ENCODE results near the gene SLC9A9.

DNA sequence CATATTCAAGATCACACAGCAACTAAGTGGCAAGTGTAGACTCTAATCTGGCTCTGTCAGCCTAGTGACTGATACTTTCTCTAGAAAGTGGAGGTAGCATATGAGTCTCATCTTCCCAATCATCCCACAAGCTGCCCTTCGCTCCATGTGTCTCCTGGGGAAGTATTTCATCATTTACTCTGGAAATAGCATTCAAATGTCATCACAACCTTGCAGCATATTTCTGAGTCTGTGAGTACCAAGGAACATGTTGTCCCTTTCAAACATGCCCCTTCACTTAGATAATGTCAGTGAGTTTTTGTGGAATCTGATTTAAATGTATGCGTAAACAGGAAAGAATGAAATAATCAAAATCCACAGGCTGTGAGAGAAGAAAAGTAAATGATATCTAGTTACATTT is 322.9 kb downstream of the SLC9A9 start:
- TF ChIP-seq RARB (CRISPR knock-in tag; IDR thresholded peaks at IDR 0.05) (no peak), ZFP30 (CRISPR knock-in tag; IDR thresholded peaks at IDR 0.05) (no peak), ZNF565 (CRISPR knock-in tag; conservative IDR thresholded peaks at IDR 0.05; ENCODE audit: low read depth) (no peak), ESRRG (CRISPR knock-in tag; IDR thresholded peaks at IDR 0.05) (no peak), ZC3H10 (CRISPR knock-in tag; IDR thresholded peaks at IDR 0.05) (no peak), ZFP3 (CRISPR knock-in tag; IDR thresholded peaks at IDR 0.05) (no peak)
- TF ChIP-seq, protein P1, sequence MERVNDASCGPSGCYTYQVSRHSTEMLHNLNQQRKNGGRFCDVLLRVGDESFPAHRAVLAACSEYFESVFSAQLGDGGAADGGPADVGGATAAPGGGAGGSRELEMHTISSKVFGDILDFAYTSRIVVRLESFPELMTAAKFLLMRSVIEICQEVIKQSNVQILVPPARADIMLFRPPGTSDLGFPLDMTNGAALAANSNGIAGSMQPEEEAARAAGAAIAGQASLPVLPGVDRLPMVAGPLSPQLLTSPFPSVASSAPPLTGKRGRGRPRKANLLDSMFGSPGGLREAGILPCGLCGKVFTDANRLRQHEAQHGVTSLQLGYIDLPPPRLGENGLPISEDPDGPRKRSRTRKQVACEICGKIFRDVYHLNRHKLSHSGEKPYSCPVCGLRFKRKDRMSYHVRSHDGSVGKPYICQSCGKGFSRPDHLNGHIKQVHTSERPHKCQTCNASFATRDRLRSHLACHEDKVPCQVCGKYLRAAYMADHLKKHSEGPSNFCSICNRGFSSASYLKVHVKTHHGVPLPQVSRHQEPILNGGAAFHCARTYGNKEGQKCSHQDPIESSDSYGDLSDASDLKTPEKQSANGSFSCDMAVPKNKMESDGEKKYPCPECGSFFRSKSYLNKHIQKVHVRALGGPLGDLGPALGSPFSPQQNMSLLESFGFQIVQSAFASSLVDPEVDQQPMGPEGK (CRISPR knock-in tag; IDR thresholded peaks at IDR 0.05; ENCODE audit: borderline replicate concordance): no peak
- TF ChIP-seq, protein P2, sequence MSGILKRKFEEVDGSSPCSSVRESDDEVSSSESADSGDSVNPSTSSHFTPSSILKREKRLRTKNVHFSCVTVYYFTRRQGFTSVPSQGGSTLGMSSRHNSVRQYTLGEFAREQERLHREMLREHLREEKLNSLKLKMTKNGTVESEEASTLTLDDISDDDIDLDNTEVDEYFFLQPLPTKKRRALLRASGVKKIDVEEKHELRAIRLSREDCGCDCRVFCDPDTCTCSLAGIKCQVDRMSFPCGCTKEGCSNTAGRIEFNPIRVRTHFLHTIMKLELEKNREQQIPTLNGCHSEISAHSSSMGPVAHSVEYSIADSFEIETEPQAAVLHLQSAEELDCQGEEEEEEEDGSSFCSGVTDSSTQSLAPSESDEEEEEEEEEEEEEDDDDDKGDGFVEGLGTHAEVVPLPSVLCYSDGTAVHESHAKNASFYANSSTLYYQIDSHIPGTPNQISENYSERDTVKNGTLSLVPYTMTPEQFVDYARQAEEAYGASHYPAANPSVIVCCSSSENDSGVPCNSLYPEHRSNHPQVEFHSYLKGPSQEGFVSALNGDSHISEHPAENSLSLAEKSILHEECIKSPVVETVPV (CRISPR knock-in tag; IDR thresholded peaks at IDR 0.05): no peak
